ENCODE measurements around the gene C10orf90. TPM values are rescaled to one million over a fixed set of nuclear protein-coding genes. Genes with fewer than 3 reads are reported as not detected.
A peak's percentile ranks its signal among the peaks of the same experiment; 100 is the strongest.

Gene C10orf90
- total RNA-seq, 2 experiments from 2014 or later: not detected

DNA sequence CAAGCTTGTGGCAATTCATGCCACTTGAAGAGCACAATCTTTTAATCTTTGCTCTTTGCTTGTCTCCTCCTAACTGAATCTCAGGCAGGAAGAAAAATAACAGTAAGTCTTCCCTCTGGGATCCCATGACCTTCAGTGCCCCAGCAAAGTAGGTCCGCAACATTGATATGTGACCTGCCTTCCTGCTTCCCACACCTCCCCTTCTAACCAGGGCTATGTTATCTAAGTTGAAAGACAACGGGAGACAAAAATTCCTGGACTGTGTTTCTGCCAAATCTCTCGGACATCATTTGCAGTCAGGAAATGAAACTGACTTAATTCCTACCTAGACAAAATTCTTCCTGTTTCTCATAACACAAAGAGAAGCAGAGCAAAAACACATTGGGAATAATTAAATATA lies 53.8 kb downstream of the C10orf90 start:
- Mint-ChIP-seq H3K36me3 (no peaks in the 10 kb centered on the region), H3K27me3 (no peaks in the 10 kb centered on the region), H3K9me3 (no peaks in the 10 kb centered on the region), H3K4me1 (ENCODE audit: low read depth) (no peaks in the 10 kb centered on the region), H3K4me3 (no peak overlapping the region), H3K27ac (no peak overlapping the region)
- no peak for DNase-seq
- ChIA-PET POLR2A (no interaction called here), CTCF (no interaction called here)
- intact Hi-C loops (cut with micrococcal nuclease): no loop called here

DNA sequence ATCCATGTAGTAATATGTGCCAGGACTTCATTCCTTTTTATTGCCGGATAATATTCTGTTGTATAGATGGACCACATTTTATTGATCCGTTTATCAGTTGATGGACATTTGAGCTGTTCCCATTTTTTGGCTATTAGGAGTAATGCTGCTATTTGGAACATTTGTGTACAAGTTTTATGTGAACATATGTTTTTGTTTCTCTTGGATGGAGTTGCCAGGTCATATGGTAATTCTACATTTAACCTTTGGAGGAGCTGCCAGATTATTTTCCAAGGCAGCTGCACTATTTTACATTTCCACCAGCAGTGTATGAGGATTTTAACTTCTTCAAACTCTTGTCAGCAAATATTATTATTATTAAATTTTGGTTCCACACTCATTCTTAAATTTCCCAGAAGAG lies 59.2 kb downstream of the C10orf90 start:
- CTCF ChIA-PET: no interaction called here
- POLR2A ChIA-PET: no interaction called here
- H3K36me3 Mint-ChIP-seq: no peaks in the 10 kb centered on the region
- intact Hi-C loops (cut with micrococcal nuclease): no loop called here
- no peaks in the 10 kb centered on the region for H3K4me1 Mint-ChIP-seq (ENCODE audit: low read depth)
- H3K27ac Mint-ChIP-seq: no peak overlapping the region
- H3K4me3 Mint-ChIP-seq: no peak overlapping the region
- no peaks in the 10 kb centered on the region for H3K9me3 Mint-ChIP-seq
- no peak for DNase-seq
- no peaks in the 10 kb centered on the region for H3K27me3 Mint-ChIP-seq

DNA sequence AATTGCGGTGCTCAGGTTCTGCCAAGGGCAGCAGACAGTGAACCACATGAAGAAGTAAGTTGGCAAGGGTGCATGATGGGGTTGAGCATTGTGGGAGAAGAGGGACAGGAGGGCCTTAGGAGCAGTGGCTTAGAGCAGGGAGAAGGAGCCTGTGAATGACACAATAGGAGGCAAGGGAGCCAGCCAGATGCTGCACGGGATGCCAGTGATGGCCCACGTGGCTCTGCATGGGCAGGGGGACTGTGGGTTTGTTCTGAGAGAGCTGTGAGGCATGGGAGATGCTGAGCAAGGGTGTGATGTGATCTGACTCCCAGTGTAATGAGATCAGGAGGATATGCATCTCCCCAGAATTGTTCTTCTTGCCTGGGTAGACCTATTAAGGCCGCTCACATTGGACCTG lies 60.9 kb downstream of the C10orf90 start:
- no peaks in the 10 kb centered on the region for H3K9me3 Mint-ChIP-seq
- H3K4me3 Mint-ChIP-seq: no peak overlapping the region
- CTCF ChIA-PET: no interaction called here
- no peak for DNase-seq
- H3K27me3 Mint-ChIP-seq: no peaks in the 10 kb centered on the region
- POLR2A ChIA-PET: no interaction called here
- H3K4me1 Mint-ChIP-seq (ENCODE audit: low read depth): no peaks in the 10 kb centered on the region
- intact Hi-C loops (cut with micrococcal nuclease): no loop called here
- H3K27ac Mint-ChIP-seq: no peak overlapping the region
- no peaks in the 10 kb centered on the region for H3K36me3 Mint-ChIP-seq

DNA sequence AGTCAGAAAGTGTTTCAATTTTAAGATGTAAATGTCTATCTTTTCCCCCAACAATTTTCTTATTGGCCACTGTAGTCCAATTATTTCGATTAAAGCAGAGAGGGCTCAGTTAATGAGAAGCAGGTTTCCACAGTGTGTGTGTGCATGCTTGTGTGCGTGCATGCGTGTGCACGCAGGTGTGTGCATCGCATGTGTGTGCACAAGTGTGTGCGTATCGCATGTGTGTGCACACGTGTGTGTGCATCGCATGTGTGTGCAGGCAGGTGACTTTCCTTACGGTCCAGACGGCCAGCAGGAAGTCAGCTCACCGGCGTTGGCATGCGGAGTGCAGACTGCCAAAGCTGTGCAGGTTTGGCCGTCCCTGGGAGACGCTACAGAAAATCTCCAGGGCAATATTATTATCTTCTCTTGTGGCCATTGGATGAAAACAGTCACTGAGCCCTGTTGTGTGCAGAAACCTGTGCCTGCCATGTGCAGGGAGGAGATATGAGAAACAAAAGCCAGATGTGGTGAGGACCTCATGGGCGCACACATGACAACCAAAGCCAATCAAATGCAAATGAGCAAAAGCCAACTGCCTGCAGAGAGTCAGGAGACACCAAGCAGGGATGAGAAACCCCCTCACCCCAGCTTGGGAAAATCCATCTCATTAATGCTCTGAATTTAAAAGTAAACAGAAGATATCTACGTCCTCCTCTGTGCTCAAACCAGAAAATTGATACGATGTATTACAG lies 70.4 kb downstream of the C10orf90 start:
- Mint-ChIP-seq H3K27me3 (no peaks in the 10 kb centered on the region), H3K36me3 (no peaks in the 10 kb centered on the region), H3K27ac (no peak overlapping the region), H3K4me3 (no peak overlapping the region), H3K9me3 (no peaks in the 10 kb centered on the region), H3K4me1 (ENCODE audit: low read depth) (no peaks in the 10 kb centered on the region)
- CTCF ChIA-PET: no interaction called here
- POLR2A ChIA-PET: no interaction called here
- intact Hi-C loops (cut with micrococcal nuclease): no loop called here
- no peak for DNase-seq

DNA sequence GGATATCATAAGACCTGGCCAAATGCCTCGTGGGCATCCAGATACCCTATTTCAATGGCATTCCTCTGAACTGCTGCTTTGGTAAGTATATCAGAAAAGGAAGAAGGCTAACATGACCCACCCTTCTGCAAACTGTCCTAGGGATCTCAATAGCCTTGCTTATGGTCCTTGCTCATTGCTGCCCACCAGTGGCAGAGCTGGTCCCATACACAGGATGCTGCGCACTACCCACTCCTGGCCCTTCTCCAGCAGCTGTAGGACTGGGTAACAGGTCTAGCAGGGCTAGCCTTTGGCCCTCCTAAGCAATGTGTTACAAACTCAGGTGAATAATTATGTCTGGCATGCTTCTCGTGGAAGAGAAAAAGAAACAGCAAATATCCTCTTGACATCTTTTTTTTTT lies 72.5 kb downstream of the C10orf90 start:
- no peaks in the 10 kb centered on the region for H3K36me3 Mint-ChIP-seq
- POLR2A ChIA-PET: no interaction called here
- no peaks in the 10 kb centered on the region for H3K9me3 Mint-ChIP-seq
- DNase-seq: peak; percentile 18
- no peaks in the 10 kb centered on the region for H3K4me1 Mint-ChIP-seq (ENCODE audit: low read depth)
- intact Hi-C loops (cut with micrococcal nuclease): no loop called here
- no peaks in the 10 kb centered on the region for H3K27me3 Mint-ChIP-seq
- H3K4me3 Mint-ChIP-seq: no peak overlapping the region
- H3K27ac Mint-ChIP-seq: no peak overlapping the region
- CTCF ChIA-PET: no interaction called here

DNA sequence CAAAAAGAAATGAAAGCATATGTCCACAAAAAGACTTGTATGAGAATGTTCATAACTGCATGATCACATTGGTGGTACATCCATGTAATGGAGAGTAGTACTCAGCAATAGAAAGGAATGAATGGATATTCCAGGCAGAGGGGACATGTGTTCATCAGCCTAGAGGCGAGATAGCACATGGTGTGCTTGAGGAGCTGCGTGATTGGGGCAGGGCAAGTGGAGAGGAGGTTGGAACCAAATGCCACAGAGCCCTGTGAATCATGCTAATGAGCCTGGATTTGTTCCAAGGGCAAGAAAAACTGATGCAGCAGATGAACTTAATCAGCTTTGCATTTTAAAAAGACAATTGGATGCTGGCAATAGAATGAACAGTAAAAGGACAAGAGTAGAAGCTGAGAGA lies 73.3 kb downstream of the C10orf90 start:
- Mint-ChIP-seq H3K27ac (no peak overlapping the region), H3K36me3 (no peaks in the 10 kb centered on the region), H3K27me3 (no peaks in the 10 kb centered on the region), H3K4me3 (no peak overlapping the region), H3K4me1 (ENCODE audit: low read depth) (no peaks in the 10 kb centered on the region), H3K9me3 (no peaks in the 10 kb centered on the region)
- ChIA-PET CTCF (no interaction called here), POLR2A (no interaction called here)
- intact Hi-C loops (cut with micrococcal nuclease): no loop called here
- no peak for DNase-seq

DNA sequence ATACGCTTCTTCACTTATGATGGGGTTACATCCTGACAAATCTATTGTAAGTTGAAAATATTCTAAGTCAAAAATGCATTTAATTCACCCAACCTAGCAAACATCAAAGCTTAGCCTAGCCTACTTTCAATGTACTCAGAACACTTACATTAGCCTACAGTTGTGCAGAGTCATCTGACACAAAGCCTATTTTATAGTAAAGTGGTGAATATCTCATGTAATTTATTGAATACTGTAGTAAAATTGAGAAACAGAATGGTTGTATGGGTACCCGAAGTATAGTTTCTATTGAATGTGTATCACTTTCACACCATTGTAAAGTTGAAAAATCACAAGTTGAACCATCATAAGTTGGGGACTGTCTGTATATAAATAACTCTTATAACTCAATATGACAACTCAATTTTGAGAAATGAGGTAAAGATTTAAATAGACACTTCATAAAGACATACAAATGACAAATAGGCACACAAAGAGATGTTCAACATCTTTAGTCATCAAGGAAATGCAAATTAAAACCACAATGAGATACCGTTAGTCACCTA lies 73.9 kb downstream of the C10orf90 start:
- Mint-ChIP-seq H3K4me1 (ENCODE audit: low read depth) (no peaks in the 10 kb centered on the region), H3K4me3 (no peak overlapping the region), H3K9me3 (no peaks in the 10 kb centered on the region), H3K36me3 (no peaks in the 10 kb centered on the region), H3K27ac (no peak overlapping the region), H3K27me3 (no peaks in the 10 kb centered on the region)
- intact Hi-C loops (cut with micrococcal nuclease): no loop called here
- DNase-seq: no peak
- ChIA-PET CTCF (no interaction called here), POLR2A (no interaction called here)

GRCh38 chr10:126595160-126595559 lies 75.3 kb downstream of the C10orf90 start:
- no peaks in the 10 kb centered on the region for H3K9me3 Mint-ChIP-seq
- no peaks in the 10 kb centered on the region for H3K27me3 Mint-ChIP-seq
- DNase-seq: no peak
- CTCF ChIA-PET: no interaction called here
- no peak overlapping the region for H3K27ac Mint-ChIP-seq
- no peak overlapping the region for H3K4me3 Mint-ChIP-seq
- H3K4me1 Mint-ChIP-seq (ENCODE audit: low read depth): no peaks in the 10 kb centered on the region
- H3K36me3 Mint-ChIP-seq: no peaks in the 10 kb centered on the region
- intact Hi-C loops (cut with micrococcal nuclease): no loop called here
- POLR2A ChIA-PET: no interaction called here

DNA sequence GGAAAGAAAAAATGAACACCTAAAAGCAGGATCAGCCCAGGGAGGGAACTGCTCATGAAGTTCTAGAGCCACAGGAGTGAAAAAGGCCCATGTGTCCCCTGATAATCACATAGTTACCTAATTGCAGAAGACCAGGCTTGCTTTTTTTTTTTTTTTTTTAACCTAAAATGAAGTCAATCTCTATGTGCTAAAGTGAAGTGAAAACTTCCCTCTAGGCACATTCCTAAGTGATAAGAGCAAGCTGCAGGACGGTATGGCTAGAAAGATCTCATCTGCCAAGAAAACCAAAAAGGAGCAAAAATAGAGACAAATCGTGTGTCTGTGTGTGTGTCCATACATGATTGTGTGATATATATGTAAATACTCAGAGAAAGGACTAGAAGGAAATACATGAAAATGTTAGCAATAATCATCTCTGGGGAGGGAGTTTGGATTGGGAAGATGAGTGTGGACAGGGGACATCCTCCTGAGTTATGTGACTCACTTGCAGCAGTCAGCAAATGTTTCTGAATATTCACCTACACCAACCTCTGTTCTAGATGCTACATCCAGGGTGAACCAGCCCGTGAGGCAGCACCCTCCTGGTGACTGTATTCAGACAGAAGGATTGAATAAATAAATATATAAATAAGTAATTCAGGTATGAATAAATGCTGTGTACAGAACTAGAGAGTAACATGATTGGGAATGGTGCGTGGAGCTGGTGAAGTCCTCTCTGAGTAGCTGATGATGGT lies 76.4 kb downstream of the C10orf90 start:
- ChIA-PET POLR2A (no interaction called here), CTCF (no interaction called here)
- Mint-ChIP-seq H3K27ac (no peak overlapping the region), H3K4me3 (no peak overlapping the region), H3K27me3 (no peaks in the 10 kb centered on the region), H3K36me3 (no peaks in the 10 kb centered on the region), H3K9me3 (no peaks in the 10 kb centered on the region), H3K4me1 (ENCODE audit: low read depth) (no peaks in the 10 kb centered on the region)
- intact Hi-C loops (cut with micrococcal nuclease): no loop called here
- DNase-seq: no peak

DNA sequence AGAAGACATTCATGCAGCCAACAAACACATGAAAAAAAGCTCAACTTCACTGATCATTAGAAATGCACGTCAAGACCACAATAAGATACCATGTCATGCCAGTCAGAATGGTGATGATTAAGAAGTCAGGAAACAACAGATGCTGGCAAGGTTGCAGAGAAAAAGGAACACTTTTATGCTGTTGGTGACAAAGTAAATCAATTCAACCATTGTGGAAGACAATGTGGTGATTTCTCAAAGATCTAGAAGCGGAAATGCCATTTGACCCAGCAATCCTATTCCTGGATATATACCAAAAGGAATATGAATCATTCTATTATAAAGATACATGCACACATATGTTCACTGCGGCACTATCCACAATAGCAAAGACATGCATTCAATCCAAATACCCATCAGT lies 77.6 kb downstream of the C10orf90 start:
- H3K27ac Mint-ChIP-seq: no peak overlapping the region
- H3K4me3 Mint-ChIP-seq: no peak overlapping the region
- POLR2A ChIA-PET: no interaction called here
- CTCF ChIA-PET: no interaction called here
- H3K9me3 Mint-ChIP-seq: no peaks in the 10 kb centered on the region
- H3K36me3 Mint-ChIP-seq: no peaks in the 10 kb centered on the region
- intact Hi-C loops (cut with micrococcal nuclease): no loop called here
- no peak for DNase-seq
- no peaks in the 10 kb centered on the region for H3K4me1 Mint-ChIP-seq (ENCODE audit: low read depth)
- H3K27me3 Mint-ChIP-seq: no peaks in the 10 kb centered on the region

- Mint-ChIP-seq H3K4me3 (no peak overlapping the region), H3K36me3 (no peaks in the 10 kb centered on the region), H3K27me3 (no peaks in the 10 kb centered on the region), H3K27ac (no peak overlapping the region), H3K4me1 (ENCODE audit: low read depth) (no peaks in the 10 kb centered on the region), H3K9me3 (peaks cover 2% of the 10 kb centered on the region)
- no peak for DNase-seq
- CTCF ChIA-PET: no interaction called here
- POLR2A ChIA-PET: no interaction called here
- intact Hi-C loops (cut with micrococcal nuclease): no loop called here
Measured at GRCh38 chr10:126588024-126588423, 82.5 kb downstream of the C10orf90 start.

GRCh38 chr10:126586878-126587277 lies 83.6 kb downstream of the C10orf90 start:
- no peaks in the 10 kb centered on the region for H3K36me3 Mint-ChIP-seq
- no peaks in the 10 kb centered on the region for H3K4me1 Mint-ChIP-seq (ENCODE audit: low read depth)
- no peak overlapping the region for H3K27ac Mint-ChIP-seq
- H3K9me3 Mint-ChIP-seq: peaks cover 2% of the 10 kb centered on the region
- ChIA-PET POLR2A (no interaction called here), CTCF (no interaction called here)
- intact Hi-C loops (cut with micrococcal nuclease): no loop called here
- DNase-seq: no peak
- no peak overlapping the region for H3K4me3 Mint-ChIP-seq
- no peaks in the 10 kb centered on the region for H3K27me3 Mint-ChIP-seq

GRCh38 chr10:126586128-126586527 lies 84.4 kb downstream of the C10orf90 start:
- Mint-ChIP-seq H3K9me3 (peaks cover 2% of the 10 kb centered on the region), H3K4me1 (ENCODE audit: low read depth) (no peaks in the 10 kb centered on the region), H3K27ac (no peak overlapping the region), H3K36me3 (no peaks in the 10 kb centered on the region), H3K4me3 (no peak overlapping the region), H3K27me3 (no peaks in the 10 kb centered on the region)
- ChIA-PET POLR2A (no interaction called here), CTCF (no interaction called here)
- intact Hi-C loops (cut with micrococcal nuclease): no loop called here
- no peak for DNase-seq
